Right ventricle myocardium superior (tissue), 1 donor: ENCODE results near the gene CES1. TPM values are rescaled to one million over a fixed set of nuclear protein-coding genes. Genes with fewer than 3 reads are reported as not detected.
"Not testable (repeated sequence)": the region's sequence is repeated elsewhere in the genome, so short reads cannot be mapped to it uniquely, and the experiment has no call there.

Experiments
- ATAC-seq: fragments of 200-7000 bp; cut with Tn5 transposase; one replicate; pipeline ENCODE4 v1.9.1; 2020; ENCODE audit warnings: mild to moderate bottlenecking; ENCODE audit not compliant: poor library complexity
- DNase-seq: peaks from one replicate; pipeline ENCODE4 v3.0.0-alpha.2; 2020
- intact Hi-C: fragments of 100-400 bp; cut with DNase I; formaldehyde crosslinking; loops from one replicate; pipeline ENCODE4 v1.11.2; 2022
- total RNA-seq: library from RNA; stranded (reverse); fragmentation: NEBNext Ultra II Directional; extraction: Animal tissue kit (Norgen Biotek cat#: 25700); gene quantifications from one replicate; pipeline ENCODE4 v1.2.1, GENCODE V29; 2021
- donor health status: DM: no; HTN: yes; CAD: no; lungs with severe emphysema.

CES1 gene
- total RNA-seq, 1 donor from 2014 or later: 33.2 TPM

DNA sequence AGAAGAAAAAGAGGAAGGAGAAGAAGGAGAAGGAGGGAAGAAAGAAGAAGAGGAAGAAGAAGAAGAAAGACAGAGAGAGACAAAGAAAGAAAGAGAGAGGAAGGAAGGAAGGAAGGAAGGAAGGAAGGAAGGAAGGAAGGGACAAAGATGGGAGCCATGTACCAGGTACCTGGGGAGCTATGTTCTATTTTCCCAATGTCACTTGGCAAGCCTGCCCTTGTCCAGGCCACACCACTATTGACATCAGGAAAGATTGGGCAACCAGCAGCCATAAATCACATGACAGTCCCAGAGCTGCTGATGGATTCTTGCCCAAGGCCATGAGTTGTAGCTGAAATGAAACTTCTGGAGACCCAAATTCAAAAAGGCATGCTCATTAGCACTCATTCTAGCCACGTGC lies 2.7 kb upstream of the CES1 start:
- peak; percentile 63 for ATAC-seq
- intact Hi-C loops: no loop called here
- DNase-seq: peak; percentile 56

DNA sequence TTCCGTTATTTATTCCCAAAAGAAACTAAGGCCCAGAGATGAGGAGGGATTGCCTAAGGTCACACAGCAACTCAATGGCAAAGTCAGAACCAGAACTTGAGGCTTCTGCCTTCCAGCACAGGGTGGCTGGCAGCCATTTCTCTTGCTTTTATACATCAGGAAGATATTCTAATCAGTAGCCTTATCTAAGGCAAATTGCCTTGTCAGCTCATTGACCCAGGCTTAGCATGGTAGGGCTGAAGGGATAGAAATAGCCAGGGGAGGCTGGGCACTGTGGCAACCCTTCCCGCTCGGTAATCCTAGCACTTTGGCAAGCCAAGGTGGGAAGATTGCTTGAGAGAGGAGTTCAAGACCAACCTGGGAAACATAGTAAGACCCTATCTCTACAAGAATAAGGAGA lies 2.3 kb upstream of the CES1 start:
- DNase-seq, ATAC-seq, intact Hi-C loops: not testable (repeated sequence)

- intact Hi-C loops: no loop called here
- ATAC-seq (no peak), DNase-seq (no peak)
Observed at GRCh38 chr16:55834049-55834448, 1.2 kb upstream of the CES1 start.

GRCh38 chr16:55832425-55832772 lies 497 bp downstream of the CES1 start:
- intact Hi-C loops: no loop called here
- no peak for ATAC-seq
- DNase-seq: no peak

DNA sequence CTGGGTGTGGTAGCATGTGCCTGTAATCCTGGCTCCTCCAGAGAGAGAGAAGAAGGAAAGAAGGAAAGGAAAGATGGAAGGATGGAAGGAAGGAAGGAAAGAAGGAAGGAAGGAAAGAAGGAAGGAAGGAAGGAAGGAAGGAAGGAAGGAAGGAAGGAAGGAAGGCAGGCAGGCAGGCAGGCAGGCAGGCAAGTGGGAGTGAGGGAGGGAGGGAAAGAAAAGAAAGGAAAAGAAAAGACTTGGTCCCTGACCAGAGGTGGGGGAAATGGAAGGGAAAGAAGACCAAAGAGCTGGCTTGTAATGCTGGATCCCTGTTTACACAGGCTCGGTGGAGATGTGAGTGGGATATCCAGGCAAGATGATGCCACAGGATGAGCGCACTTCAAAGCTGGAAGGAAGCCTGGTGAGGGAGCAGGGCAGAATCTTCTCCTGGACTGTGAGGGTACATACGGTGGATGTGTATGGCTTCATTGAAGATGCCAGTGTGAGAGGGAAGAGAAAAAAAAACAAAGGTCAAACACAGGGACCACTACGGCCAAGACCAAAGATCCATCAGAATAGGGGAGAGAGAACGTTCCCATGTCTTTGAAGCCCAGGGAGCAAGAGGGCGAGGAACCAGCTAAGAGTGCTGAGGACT lies 2.1 kb downstream of the CES1 start:
- ATAC-seq: no peak
- intact Hi-C loops: no loop called here
- no peak for DNase-seq

GRCh38 chr16:55829232-55829631 lies 3.7 kb downstream of the CES1 start:
- intact Hi-C loops, ATAC-seq, DNase-seq: not testable (repeated sequence)

GRCh38 chr16:55828680-55829079 lies 4.2 kb downstream of the CES1 start:
- DNase-seq (no peak), ATAC-seq (no peak)

DNA sequence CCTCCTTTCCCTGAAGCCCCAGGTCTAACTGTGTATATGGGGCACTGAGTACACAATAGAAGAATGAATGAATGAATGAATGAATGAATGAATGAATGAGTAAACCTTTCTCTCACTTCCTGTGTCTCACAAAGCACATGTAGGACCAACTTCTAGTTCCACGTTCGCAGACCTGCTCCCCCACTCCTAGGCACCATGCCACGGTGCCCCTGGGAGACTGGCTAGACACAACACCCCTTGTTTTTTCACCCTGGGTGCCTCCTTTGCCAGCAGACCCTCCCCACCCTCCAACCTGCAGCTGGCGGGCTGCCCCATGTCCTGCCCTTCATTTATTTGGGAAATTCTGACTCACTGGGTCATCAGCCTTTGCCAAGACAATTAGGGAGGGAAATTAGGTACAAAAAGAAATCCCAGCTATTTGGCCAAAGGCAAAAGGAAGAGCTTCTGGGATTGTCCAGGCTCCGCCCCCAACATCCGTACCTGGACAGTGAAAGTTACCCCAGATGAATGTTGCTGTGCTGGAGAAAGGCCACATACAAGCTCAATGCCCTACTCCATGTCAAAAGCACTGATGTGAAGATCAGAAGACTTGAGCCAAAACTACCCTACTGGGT lies 7.7 kb downstream of the CES1 start:
- no peak for DNase-seq
- ATAC-seq: no peak
- intact Hi-C loops: no loop called here

More at GRCh38 chr16:55828680-55829079, 4.2 kb downstream of the CES1 start:
- intact Hi-C loops: no loop called here

DNA sequence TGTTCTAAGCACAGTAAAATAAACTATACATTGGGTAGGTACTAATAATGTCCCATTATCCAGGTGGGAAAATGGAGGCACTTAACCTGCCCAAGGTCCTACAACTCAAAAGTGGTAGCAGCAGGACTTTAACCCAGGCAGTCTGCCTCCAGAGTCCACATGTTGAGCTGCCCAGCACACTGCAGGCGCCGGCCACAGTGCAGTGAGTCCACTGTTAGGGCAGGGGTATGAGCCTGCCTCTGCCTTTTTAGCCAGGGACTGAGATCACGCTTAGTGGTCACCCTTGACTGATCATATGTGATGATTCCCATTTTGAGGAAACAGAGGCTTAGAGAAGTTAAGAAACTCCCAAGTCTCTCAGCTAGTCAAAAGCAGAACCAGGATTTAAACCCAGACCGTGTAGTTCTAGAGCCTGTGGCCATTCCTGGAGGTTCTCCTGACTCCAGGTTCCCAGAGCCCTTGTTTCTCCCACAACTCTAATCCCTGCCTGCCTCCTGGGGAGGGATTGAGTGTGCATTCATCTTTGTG lies 8.4 kb downstream of the CES1 start:
- intact Hi-C loops: no loop called here
- no peak for DNase-seq
- ATAC-seq: no peak

- DNase-seq (no peak), ATAC-seq (no peak)
- intact Hi-C loops: no loop called here
Observed at GRCh38 chr16:55822280-55822810, 10.6 kb downstream of the CES1 start.

DNA sequence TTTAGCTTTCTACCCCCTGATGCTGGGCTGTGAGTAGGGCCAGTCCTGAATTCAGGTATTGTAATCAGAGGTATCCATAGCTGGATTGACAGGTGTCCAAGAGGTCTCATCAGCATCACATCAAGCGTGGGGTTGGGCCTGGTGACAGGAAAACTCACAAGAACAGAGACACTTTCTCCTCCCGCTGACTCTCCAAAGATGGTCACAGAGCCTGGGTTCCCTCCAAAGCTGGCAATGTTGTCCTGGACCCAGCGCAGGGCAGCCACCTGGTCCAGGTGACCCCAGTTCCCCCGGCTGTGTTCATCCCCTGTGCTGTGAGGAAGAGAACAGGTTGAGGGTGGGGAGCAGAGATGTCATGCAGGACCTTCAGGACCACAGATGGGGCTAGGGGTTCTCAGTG lies 11.7 kb downstream of the CES1 start:
- intact Hi-C loops: no loop called here
- no peak for ATAC-seq
- DNase-seq: no peak

GRCh38 chr16:55820615-55821014 lies 12.3 kb downstream of the CES1 start:
- intact Hi-C loops: no loop called here

GRCh38 chr16:55817236-55817912 lies 15.5 kb downstream of the CES1 start:
- ATAC-seq (no peak), DNase-seq (no peak)
- intact Hi-C loops: no loop called here

More at GRCh38 chr16:55820615-55821014, 12.3 kb downstream of the CES1 start:
- DNase-seq (no peak), ATAC-seq (no peak)

DNA sequence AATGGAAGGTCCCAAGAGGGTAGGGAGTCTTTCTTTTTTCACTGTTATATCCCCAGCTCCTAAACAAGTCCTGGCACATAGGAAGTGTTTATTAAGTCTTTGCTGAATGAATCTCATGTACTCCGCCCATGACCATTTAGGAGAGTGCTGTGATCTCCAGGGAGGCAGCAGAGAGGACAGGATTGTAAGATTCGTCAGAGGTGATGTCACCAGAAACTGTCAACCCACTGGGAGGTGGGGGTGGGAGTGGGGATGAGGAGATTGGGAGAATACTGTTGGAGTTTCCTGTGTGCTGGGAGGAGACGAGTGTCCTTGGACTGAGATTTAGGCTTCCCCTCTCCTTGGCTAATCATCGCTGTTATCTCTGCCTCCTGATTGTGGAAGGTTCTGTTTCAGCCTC lies 16.7 kb downstream of the CES1 start:
- DNase-seq, intact Hi-C loops: not testable (repeated sequence)
- peak; percentile 67 for ATAC-seq

DNA sequence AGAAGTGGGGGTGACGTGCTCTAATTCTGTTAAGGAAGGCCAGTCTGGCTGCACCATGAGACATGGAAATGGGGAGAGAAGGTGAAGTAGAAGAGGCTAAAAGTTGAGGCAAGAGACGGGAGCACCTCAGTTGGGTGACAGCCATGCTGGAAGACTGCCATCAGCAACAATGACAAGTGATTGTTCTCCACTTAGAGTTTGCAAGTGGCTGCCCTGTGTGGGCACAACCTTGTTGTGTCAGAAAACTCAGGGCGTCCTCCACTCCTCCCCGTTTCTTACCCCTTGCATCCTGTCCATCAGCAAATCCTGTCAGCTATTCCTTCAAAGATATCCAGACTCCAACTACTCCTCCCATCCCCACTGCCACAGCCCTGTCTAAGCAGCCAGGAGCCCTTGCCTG lies 17.6 kb downstream of the CES1 start:
- DNase-seq (no peak), ATAC-seq (no peak)
- intact Hi-C loops: no loop called here

DNA sequence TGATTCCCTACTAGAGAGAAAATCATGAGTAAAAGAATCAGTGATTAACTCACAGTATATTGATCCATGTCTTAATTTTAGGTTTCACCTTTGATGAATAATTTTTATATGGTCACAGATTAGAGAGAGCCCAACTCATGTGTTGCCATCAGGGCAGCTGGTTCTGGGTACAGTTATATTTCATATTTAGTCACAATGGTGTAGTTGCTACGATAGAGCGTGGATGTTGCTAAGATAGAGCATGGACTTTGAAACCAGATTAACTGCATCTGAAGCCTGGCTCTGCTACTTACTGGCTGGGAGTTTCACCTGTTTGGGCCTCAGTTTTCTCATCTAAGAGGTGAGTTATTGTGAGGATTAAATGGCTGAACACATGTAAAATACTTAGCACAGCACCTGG lies 18.7 kb downstream of the CES1 start:
- ATAC-seq, DNase-seq, intact Hi-C loops: not testable (repeated sequence)

DNA sequence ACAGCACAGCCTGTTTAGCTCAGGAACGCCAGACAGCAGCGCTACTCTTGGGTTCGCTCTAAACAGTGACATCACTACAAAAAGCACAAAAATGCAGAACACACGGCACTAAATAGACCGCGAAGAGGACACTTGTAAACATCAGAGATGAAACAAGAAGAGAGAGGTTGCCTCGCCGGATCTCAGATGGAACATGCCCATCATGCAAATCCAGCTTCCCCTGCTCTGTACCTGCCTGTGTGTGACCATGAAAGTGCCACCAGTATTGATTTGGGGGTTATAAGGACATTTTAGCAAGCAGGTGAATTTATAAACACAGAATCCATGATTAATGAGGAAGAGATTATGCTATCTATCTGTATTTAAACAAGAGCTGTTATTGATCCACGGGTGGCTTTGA lies 19.2 kb downstream of the CES1 start:
- ATAC-seq, DNase-seq, intact Hi-C loops: not testable (repeated sequence)

- ATAC-seq: no peak
- intact Hi-C loops: no loop called here
- no peak for DNase-seq
Observed at GRCh38 chr16:55812951-55813350, 19.9 kb downstream of the CES1 start.

- DNase-seq (no peak), ATAC-seq (no peak)
- intact Hi-C loops: no loop called here
Observed at GRCh38 chr16:55811811-55812210, 21.1 kb downstream of the CES1 start.
